GM04504 (cell line): Measurements from ENCODE around the gene MORC3.
A peak's percentile ranks its signal among the peaks of the same experiment; 100 is the strongest.
"Not testable (repeated sequence)": the region's sequence is repeated elsewhere in the genome, so short reads cannot be mapped to it uniquely, and the experiment has no call there.

Experiments used
- DNase-seq: peaks from one replicate; pipeline ENCODE4 v3.0.0-alpha.2; 2012; ENCODE audit warnings: low read depth

Gene MORC3

GRCh38 chr21:36319767-36320420 is at the start of gene MORC3:
MORC3 (plus strand) TSS chr21:36320197; CDS start chr21:36320265, 68 bp downstream.
- peak; percentile 99 for DNase-seq

GRCh38 chr21:36270786-36271695 is 49.0 kb upstream of the MORC3 start:
- DNase-seq: not testable (repeated sequence)

GRCh38 chr21:36274128-36274527 is 45.9 kb upstream of the MORC3 start:
- DNase-seq: no peak

- no peak for DNase-seq
These were observed 37.3 kb upstream of the MORC3 start for GRCh38 chr21:36282568-36283230.

- not testable (repeated sequence) for DNase-seq
These were observed 36.8 kb upstream of the MORC3 start for GRCh38 chr21:36283231-36283622.

- no peak for DNase-seq
These were observed 31.2 kb upstream of the MORC3 start for GRCh38 chr21:36288651-36289243.

GRCh38 chr21:36291509-36291908 is 28.5 kb upstream of the MORC3 start:
- no peak for DNase-seq

- DNase-seq: no peak
These were observed 22.5 kb upstream of the MORC3 start for GRCh38 chr21:36297406-36297937.

- DNase-seq: no peak
These were observed 21.9 kb upstream of the MORC3 start for GRCh38 chr21:36297938-36298572.

- DNase-seq: no peak
These were observed 13.0 kb upstream of the MORC3 start for GRCh38 chr21:36306872-36307534.

- DNase-seq: no peak
These were observed 10.0 kb upstream of the MORC3 start for GRCh38 chr21:36310016-36310415.

- DNase-seq: not testable (repeated sequence)
These were observed 6.6 kb upstream of the MORC3 start for GRCh38 chr21:36313446-36313845.

- DNase-seq: not testable (repeated sequence)
These were observed 4.0 kb upstream of the MORC3 start for GRCh38 chr21:36316045-36316444.

- no peak for DNase-seq
These were observed 3.0 kb upstream of the MORC3 start for GRCh38 chr21:36316872-36317484.

- not testable (repeated sequence) for DNase-seq
These were observed 611 bp upstream of the MORC3 start for GRCh38 chr21:36319406-36319766.

- DNase-seq: peak; percentile 43
These were observed 676 bp downstream of the MORC3 start for GRCh38 chr21:36320421-36321324.

- DNase-seq: no peak
These were observed 1.5 kb downstream of the MORC3 start for GRCh38 chr21:36321325-36322082.

GRCh38 chr21:36322083-36322424 is 2.1 kb downstream of the MORC3 start:
- no peak for DNase-seq

- DNase-seq: no peak
These were observed 3.0 kb downstream of the MORC3 start for GRCh38 chr21:36323032-36323431.
